H1 (cell line): Measurements from ENCODE around the gene RARRES1. TPM values are rescaled to one million over a fixed set of nuclear protein-coding genes. Genes with fewer than 3 reads are reported as not detected.
A peak's percentile ranks its signal among the peaks of the same experiment; 100 is the strongest.

ENCODE experiments used
- CTCF ChIA-PET: fragments of 300-600 bp; sonication (Branson Sonifier 250); formaldehyde crosslinking; loops from one replicate; lab custom pipeline; 2021; ENCODE audit not compliant: partially characterized antibody; lab: Charles Lee
- POLR2A ChIA-PET: fragments of 300-600 bp; sonication (Branson Sonifier 250); formaldehyde crosslinking; loops from one replicate; lab custom pipeline; 2021; ENCODE audit warnings: inconsistent platforms; ENCODE audit not compliant: partially characterized antibody; lab: Charles Lee
- DNase-seq, 2 experiments: peaks; one replicate each; pipeline versions ENCODE4 v3.0.0 to v3.0.0-alpha.2; 2010 to 2022; ENCODE audit warnings: low spot score in 2 of 2, low read depth in 1 of 2, mixed read lengths in 1 of 2
- FAIRE-seq: peaks from 2 replicates; lab custom pipeline; 2011; peaks lifted over from hg19 to GRCh38; lab: Jason Lieb, UNC
- H2AFZ ChIP-seq: 2 replicates; pipeline ENCODE4 v1.8.1; 2012; ENCODE audit warnings: low read length, inconsistent platforms
- H2AK5ac ChIP-seq: 2 replicates; pipeline ENCODE4 v1.6.1; 2013; ENCODE audit warnings: low read depth, low read length
- H2BK120ac ChIP-seq: replicated peaks from 2 replicates; pipeline ENCODE3; 2013; ENCODE audit warnings: low read depth, low read length, inconsistent platforms
- H2BK12ac ChIP-seq: 2 replicates; pipeline ENCODE4 v1.6.1; 2013; ENCODE audit warnings: low read depth, low read length
- H2BK15ac ChIP-seq: 2 replicates; pipeline ENCODE4 v1.6.1; 2013; ENCODE audit warnings: low read length
- H2BK20ac ChIP-seq: 2 replicates; pipeline ENCODE4 v1.6.1; 2013; ENCODE audit warnings: low read length
- H2BK5ac ChIP-seq: 2 replicates; pipeline ENCODE4 v1.6.1; 2013; ENCODE audit warnings: low read depth, low read length
- H3K14ac ChIP-seq: 2 replicates; pipeline ENCODE4 v1.6.1; 2013; ENCODE audit warnings: inconsistent platforms; ENCODE audit not compliant: insufficient read length
- H3K18ac ChIP-seq: 2 replicates; pipeline ENCODE4 v1.6.1; 2013; ENCODE audit warnings: low read length; ENCODE audit errors: extremely low read depth
- H3K23ac ChIP-seq: 2 replicates; pipeline ENCODE4 v1.6.1; 2013; ENCODE audit warnings: inconsistent platforms; ENCODE audit not compliant: insufficient read length
- H3K23me2 ChIP-seq: 2 replicates; pipeline ENCODE4 v1.6.1; 2013; ENCODE audit warnings: low read depth, low read length
- H3K27ac ChIP-seq: 2 replicates; pipeline ENCODE4 v1.6.1; 2011; ENCODE audit warnings: low read depth, low read length, inconsistent platforms
- H3K27me3 ChIP-seq, 4 experiments: replicated peaks in 1 of 4; 1 replicate in 1 of 4; 2 replicates in 3 of 4; pipeline versions ENCODE4 v1.6.1 to v1.8.1; 2011 to 2013; ENCODE audit warnings: low read length in 3 of 4, mild to moderate bottlenecking in 3 of 4, inconsistent platforms in 2 of 4, mixed read lengths in 2 of 4, moderate library complexity in 1 of 4; ENCODE audit not compliant: control insufficient read depth in 3 of 4, insufficient read depth in 3 of 4; ENCODE audit errors: extremely low read depth in 1 of 4
- H3K36me3 ChIP-seq, 4 experiments: 2 replicates each; pipeline versions ENCODE4 v1.6.1 to v1.8.1; 2011 to 2013; ENCODE audit warnings: mild to moderate bottlenecking in 4 of 4, low read length in 3 of 4, moderate library complexity in 2 of 4, control low read depth in 1 of 4, inconsistent platforms in 1 of 4; ENCODE audit not compliant: insufficient read depth in 4 of 4, control insufficient read depth in 2 of 4
- H3K4ac ChIP-seq: replicated peaks from 2 replicates; pipeline ENCODE3; 2013; ENCODE audit warnings: low read length, low read depth, mixed read lengths, inconsistent platforms; ENCODE audit not compliant: insufficient read length
- H3K4me1 ChIP-seq, 4 experiments: replicated peaks in 1 of 4; 1 replicate in 1 of 4; 2 replicates in 3 of 4; pipeline versions ENCODE4 v1.6.1 to v1.8.1; 2011 to 2013; ENCODE audit warnings: low read length in 3 of 4, inconsistent platforms in 2 of 4, mixed read lengths in 1 of 4; ENCODE audit not compliant: insufficient read depth in 4 of 4, control insufficient read depth in 3 of 4
- H3K4me2 ChIP-seq, 2 experiments: 2 replicates each; pipeline versions ENCODE4 v1.6.1 to v1.8.1; 2011 to 2013; ENCODE audit warnings: low read depth in 2 of 2, low read length in 2 of 2, control low read depth in 1 of 2, inconsistent platforms in 1 of 2, mild to moderate bottlenecking in 1 of 2; ENCODE audit not compliant: insufficient read depth in 1 of 2
- H3K4me3 ChIP-seq, 4 experiments: fragments of 200-600, 300-600 bp in 1 of 4; sonication (generic), shearing (Covaris generic), sonication (Bioruptor Twin) in 1 of 4; 2 replicates each; pipeline versions ENCODE4 v1.5.1 to v1.8.1; 2011 to 2016; ENCODE audit warnings: low read length in 4 of 4, low read depth in 3 of 4, control low read depth in 2 of 4, inconsistent platforms in 2 of 4, mild to moderate bottlenecking in 2 of 4, mixed read lengths in 1 of 4, moderate library complexity in 1 of 4; ENCODE audit not compliant: insufficient read depth in 2 of 4; ENCODE audit errors: extremely low read depth in 1 of 4
- H3K56ac ChIP-seq: replicated peaks from 2 replicates; pipeline ENCODE3; 2013; ENCODE audit warnings: low read depth, mild to moderate bottlenecking, mixed read lengths, low read length, inconsistent platforms; ENCODE audit not compliant: insufficient read length
- H3K79me1 ChIP-seq: 2 replicates; pipeline ENCODE4 v1.6.1; 2013; ENCODE audit warnings: low read depth, low read length, control low read depth
- H3K79me2 ChIP-seq, 2 experiments: 2 replicates each; pipeline versions ENCODE4 v1.6.1 to v1.8.1; 2012 to 2013; ENCODE audit warnings: low read length in 2 of 2, mild to moderate bottlenecking in 2 of 2, inconsistent platforms in 1 of 2; ENCODE audit not compliant: insufficient read depth in 2 of 2, control insufficient read depth in 1 of 2
- H3K9ac ChIP-seq, 4 experiments: replicated peaks in 1 of 4; 1 replicate in 1 of 4; 2 replicates in 3 of 4; pipeline versions ENCODE4 v1.6.1 to v1.8.1; 2011 to 2013; ENCODE audit warnings: low read depth in 3 of 4, low read length in 3 of 4, control low read depth in 2 of 4, mild to moderate bottlenecking in 2 of 4, moderate library complexity in 2 of 4, inconsistent platforms in 1 of 4; ENCODE audit errors: extremely low read depth in 1 of 4
- H3K9me3 ChIP-seq, 2 experiments: 2 replicates each; pipeline versions ENCODE4 v1.6.1 to v1.8.1; 2012 to 2013; ENCODE audit warnings: mild to moderate bottlenecking in 2 of 2, moderate library complexity in 2 of 2, control low read depth in 1 of 2, inconsistent platforms in 1 of 2, low read depth in 1 of 2, low read length in 1 of 2, mixed read lengths in 1 of 2; ENCODE audit not compliant: insufficient read depth in 2 of 2
- H4K20me1 ChIP-seq, 2 experiments: replicated peaks in 1 of 2; 2 replicates each; pipeline versions ENCODE3 to v1.8.1; 2011 to 2013; ENCODE audit warnings: inconsistent platforms in 2 of 2, low read length in 2 of 2, mild to moderate bottlenecking in 1 of 2; ENCODE audit not compliant: insufficient read depth in 2 of 2, control insufficient read depth in 1 of 2
- H4K5ac ChIP-seq: 2 replicates; pipeline ENCODE4 v1.6.1; 2013; ENCODE audit warnings: low read length, low read depth, mixed read lengths, inconsistent platforms; ENCODE audit not compliant: insufficient read length
- H4K8ac ChIP-seq: 2 replicates; pipeline ENCODE4 v1.8.0; 2013; ENCODE audit warnings: mild to moderate bottlenecking, moderate library complexity, low read length, inconsistent platforms; ENCODE audit not compliant: insufficient read depth; ENCODE audit errors: extremely low read depth
- H4K91ac ChIP-seq: replicated peaks from 2 replicates; pipeline ENCODE3; 2013; ENCODE audit warnings: low read length, mixed read lengths, inconsistent platforms; ENCODE audit not compliant: insufficient read length
- CTCF ChIP-seq, 3 experiments: IDR thresholded peaks; 1 replicate in 2 of 3; 2 replicates in 1 of 3; pipeline versions ENCODE4 v1.5.1 to v1.6.1; 2011; ENCODE audit warnings: low read length in 3 of 3, mild to moderate bottlenecking in 3 of 3, inconsistent platforms in 2 of 3, low read depth in 1 of 3, moderate library complexity in 1 of 3; ENCODE audit not compliant: insufficient read depth in 1 of 3; ENCODE audit errors: control extremely low read depth in 1 of 3
- POU5F1 ChIP-seq: IDR thresholded peaks from 2 replicates; pipeline ENCODE4 v1.6.1; 2011; ENCODE audit warnings: low read depth, mild to moderate bottlenecking, low read length, moderate library complexity
- WGBS, 2 experiments: shearing (Covaris generic) in 1 of 2; methylation state at CpG; one replicate each; pipeline versions ENCODE4 v1.1.6 to v1.1.7; 2013 to 2015; ENCODE audit warnings: low lambda C conversion rate in 2 of 2, mixed read lengths in 2 of 2, inconsistent platforms in 1 of 2, low coverage in 1 of 2, missing lambda C conversion rate in 1 of 2; ENCODE audit not compliant: insufficient replicate concordance in 2 of 2, insufficient coverage in 1 of 2, insufficient read length in 1 of 2; ENCODE audit errors: extremely low coverage in 1 of 2, missing lambda C conversion rate in 1 of 2; 5-methylcytosine and 5-hydroxymethylcytosine counted together
- polyA plus RNA-seq, 7 experiments: library from polyadenylated mRNA; depleted of rRNA in 3 of 7; stranded (reverse) in 5 of 7; unstranded in 2 of 7; fragments of >200 nt in 5 of 7; fragments of 200-250 nt in 2 of 7; gene quantifications; 1 replicate in 5 of 7; 2 replicates in 1 of 7; 4 replicates in 1 of 7; pipeline versions ENCODE4 v1.2.1 to v1.2.3, GENCODE V29; 2011 to 2013; ENCODE audit warnings: missing spikeins in 2 of 7, mixed read lengths in 2 of 7
- total RNA-seq: library from RNA; stranded (reverse); fragmentation: NEBNext Ultra II Directional; extraction: Animal tissue kit (Norgen Biotek cat#: 25700); gene quantifications from 2 replicates; pipeline ENCODE4 v1.2.1, GENCODE V29; 2021

Gene RARRES1
- total and polyA plus RNA-seq, 2 of the 8 experiments (the other 6 are each of a cell fraction or from before 2014, with no cell fraction given) = 0.26 to 0.71 TPM

GRCh38 chr3:158781191-158781590 lies 48.9 kb upstream of the RARRES1 start:
- H3K9ac ChIP-seq = no peak overlapping the region
- POLR2A ChIA-PET = no interaction called here
- DNase-seq = no peak
- no peak overlapping the region for H3K56ac ChIP-seq
- H4K8ac ChIP-seq = no peak overlapping the region
- no peak overlapping the region for H3K27ac ChIP-seq
- no peaks in the 10 kb centered on the region for H3K79me2 ChIP-seq
- H3K27me3 ChIP-seq = no peaks in the 10 kb centered on the region
- peak in 1 of 3 experiments; percentile 12; a peak in 1 of 4 replicates for TF ChIP-seq CTCF (IDR thresholded peaks at IDR 0.05; ENCODE audit: control extremely low read depth in 1 of 3, insufficient read depth in 1 of 3, low read depth in 1 of 3, low read length in 3 of 3)
- TF ChIP-seq POU5F1 = no peak
- H2BK12ac ChIP-seq = no peak overlapping the region
- no peak for FAIRE-seq
- no peak overlapping the region for H3K18ac ChIP-seq
- H2BK5ac ChIP-seq = no peak overlapping the region
- H3K36me3 ChIP-seq = no peaks in the 10 kb centered on the region
- no peak overlapping the region for H2AFZ ChIP-seq
- CTCF ChIA-PET = interaction anchor here (0.7 to 5.5 kb wide), 2 partner anchors 9 to 29 kb away, joined by 3 to 43 read pairs; no protein-coding TSS in a partner anchor
- no peak overlapping the region for H3K4me3 ChIP-seq
- no peaks in the 10 kb centered on the region for H3K23me2 ChIP-seq
- no peak overlapping the region for H2BK120ac ChIP-seq
- no peaks in the 10 kb centered on the region for H3K79me1 ChIP-seq
- H3K4ac ChIP-seq = no peak overlapping the region
- H3K4me1 ChIP-seq = no peaks in the 10 kb centered on the region
- no peak overlapping the region for H2BK20ac ChIP-seq
- no peak overlapping the region for H3K23ac ChIP-seq
- no peak overlapping the region for H2BK15ac ChIP-seq
- H3K4me2 ChIP-seq = no peak overlapping the region
- no peaks in the 10 kb centered on the region for H3K9me3 ChIP-seq
- no peak overlapping the region for H2AK5ac ChIP-seq
- H4K5ac ChIP-seq = no peak overlapping the region
- H4K91ac ChIP-seq = no peak overlapping the region
- H3K14ac ChIP-seq = no peak overlapping the region
- 96% methylated on average over 2 of the region's 2 CpGs; no CpG with 5 or more reads in 1 of the 2 experiments for WGBS, 2 experiments
- H4K20me1 ChIP-seq = no peaks in the 10 kb centered on the region
